Breast epithelium (tissue), 4 donors: ENCODE data around the gene MCU. TPM values are rescaled to one million over a fixed set of nuclear protein-coding genes. Genes with fewer than 3 reads are reported as not detected.
"Not testable (repeated sequence)": the region's sequence is repeated elsewhere in the genome, so short reads cannot be mapped to it uniquely, and the experiment has no call there.

Source experiments
- DNase-seq, 2 donors: peaks; one replicate each; pipeline ENCODE4 v3.0.0-alpha.2; 2019; ENCODE audit warnings: low spot score in 2 of 2
- H3K27ac ChIP-seq, 2 donors: fragments of 200-600 bp; sonication (generic) in 1 of 2; one replicate each; pipeline ENCODE4 v1.5.1; 2016 to 2019; ENCODE audit warnings: mild to moderate bottlenecking in 1 of 2
- H3K27me3 ChIP-seq, 2 donors: fragments of 200-600 bp; sonication (generic) in 1 of 2; one replicate each; pipeline versions ENCODE4 v1.5.1 to v1.6.0; 2017 to 2019; ENCODE audit warnings: control low read depth in 1 of 2, mild to moderate bottlenecking in 1 of 2
- H3K36me3 ChIP-seq: fragments of 200-600 bp; one replicate; pipeline ENCODE4 v1.5.1; 2019
- H3K4me1 ChIP-seq, 2 donors: fragments of 200-600 bp; sonication (generic); one replicate each; pipeline ENCODE4 v1.5.1; 2016 to 2019; ENCODE audit warnings: control low read depth in 1 of 2
- H3K4me3 ChIP-seq, 3 donors: fragments of 200-600 bp; sonication (generic); 1 replicate in 2 of 3; 2 replicates in 1 of 3; pipeline ENCODE4 v1.5.1; 2016 to 2019; ENCODE audit warnings: mild to moderate bottlenecking in 3 of 3, moderate library complexity in 2 of 3
- H3K9me3 ChIP-seq, 2 donors: fragments of 200-600 bp; sonication (generic) in 1 of 2; one replicate each; pipeline ENCODE4 v1.5.1; 2016 to 2019; ENCODE audit warnings: control low read depth in 1 of 2
- CTCF ChIP-seq, 3 donors: fragments of 450-650 bp; IDR thresholded peaks; one replicate each; pipeline ENCODE4 v1.5.1; 2016 to 2017; ENCODE audit warnings: antibody characterized with exemption in 3 of 3, mild to moderate bottlenecking in 3 of 3, moderate library complexity in 3 of 3
- POLR2A ChIP-seq: fragments of 450-650 bp; IDR thresholded peaks from one replicate; pipeline ENCODE4 v1.6.1; 2016; ENCODE audit warnings: antibody characterized with exemption, mild to moderate bottlenecking, moderate library complexity
- POLR2AphosphoS5 ChIP-seq, 3 donors: sonication (generic); formaldehyde crosslinking; IDR thresholded peaks; one replicate each; pipeline ENCODE4 v1.6.1; 2017; ENCODE audit warnings: antibody characterized with exemption in 3 of 3
- intact Hi-C: fragments of 100-400 bp; cut with DNase I; formaldehyde crosslinking; loops from one replicate; pipeline ENCODE4 v1.15.1; 2023; ENCODE audit warnings: low total_unique reads
- total RNA-seq, 3 donors: library from RNA; depleted of rRNA; stranded (reverse); fragments of >200 nt; gene quantifications; one replicate each; pipeline ENCODE4 v1.1.0, GENCODE V29; 2016

The MCU gene
- total RNA-seq, 3 donors from 2014 or later: 11.7 to 27.4 (median 20.6) TPM

- Histone ChIP-seq H3K27ac (peak overlapping the region; percentile 93 to 96), H3K36me3 (no peaks in the 10 kb centered on the region), H3K4me1 (no peaks in the 10 kb centered on the region), H3K27me3 (no peaks in the 10 kb centered on the region), H3K9me3 (no peaks in the 10 kb centered on the region), H3K4me3 (peak overlapping the region; percentile 80 to 90 (median 86))
- no peak for DNase-seq
- intact Hi-C loops: loop anchor here (2.0 to 5.0 kb wide), 2 partner anchors 16 to 445 kb away; no protein-coding TSS in a partner anchor
- TF ChIP-seq POLR2AphosphoS5 (IDR thresholded peaks at IDR 0.05) (no peak), POLR2A (no peak)
These were observed 726 bp downstream of the MCU start for GRCh38 chr10:72692744-72692993.

- H3K27me3 ChIP-seq: no peaks in the 10 kb centered on the region
- H3K4me3 ChIP-seq: peak overlapping the region; percentile 80 to 90 (median 86)
- TF ChIP-seq CTCF (IDR thresholded peaks at IDR 0.05): no peak
- TF ChIP-seq POLR2A: no peak
- TF ChIP-seq POLR2AphosphoS5 (IDR thresholded peaks at IDR 0.05): no peak
- no peaks in the 10 kb centered on the region for H3K4me1 ChIP-seq
- peak overlapping the region; percentile 93 to 96 for H3K27ac ChIP-seq
- no peaks in the 10 kb centered on the region for H3K36me3 ChIP-seq
- no peaks in the 10 kb centered on the region for H3K9me3 ChIP-seq
- intact Hi-C loops: loop anchor here (2.0 to 5.0 kb wide), 2 partner anchors 16 to 446 kb away; no protein-coding TSS in a partner anchor
- no peak for DNase-seq
These were observed 1.2 kb downstream of the MCU start for GRCh38 chr10:72692994-72693781.

- intact Hi-C loops: loop anchor here (5.0 kb wide), 1 partner anchor 447 kb away; no protein-coding TSS in a partner anchor
- no peaks in the 10 kb centered on the region for H3K27me3 ChIP-seq
- no peaks in the 10 kb centered on the region for H3K4me1 ChIP-seq
- no peak overlapping the region for H3K27ac ChIP-seq
- DNase-seq: no peak
- H3K36me3 ChIP-seq: no peaks in the 10 kb centered on the region
- H3K4me3 ChIP-seq: no peak overlapping the region
- no peaks in the 10 kb centered on the region for H3K9me3 ChIP-seq
- no peak for TF ChIP-seq CTCF (IDR thresholded peaks at IDR 0.05)
- no peak for TF ChIP-seq POLR2AphosphoS5 (IDR thresholded peaks at IDR 0.05)
These were observed 2.8 kb downstream of the MCU start for GRCh38 chr10:72694476-72695369.

GRCh38 chr10:72695496-72695895 is 3.6 kb downstream of the MCU start:
- no peak for DNase-seq
- Histone ChIP-seq H3K4me3 (no peak overlapping the region), H3K27ac (no peak overlapping the region), H3K4me1 (no peaks in the 10 kb centered on the region), H3K36me3 (no peaks in the 10 kb centered on the region), H3K9me3 (no peaks in the 10 kb centered on the region), H3K27me3 (no peaks in the 10 kb centered on the region)
- intact Hi-C loops: no loop called here
- TF ChIP-seq CTCF (IDR thresholded peaks at IDR 0.05) (no peak), POLR2A (no peak), POLR2AphosphoS5 (IDR thresholded peaks at IDR 0.05) (no peak)

- Histone ChIP-seq H3K4me3 (no peak overlapping the region), H3K27me3 (no peaks in the 10 kb centered on the region), H3K36me3 (no peaks in the 10 kb centered on the region), H3K4me1 (no peaks in the 10 kb centered on the region), H3K9me3 (no peaks in the 10 kb centered on the region), H3K27ac (no peak overlapping the region)
- no peak for DNase-seq
- intact Hi-C loops: no loop called here
- TF ChIP-seq POLR2A: no peak
- no peak for TF ChIP-seq CTCF (IDR thresholded peaks at IDR 0.05)
These were observed 5.8 kb downstream of the MCU start for GRCh38 chr10:72697716-72698115.

GRCh38 chr10:72702465-72702864 is 10.5 kb downstream of the MCU start:
- DNase-seq, H3K4me3 ChIP-seq, intact Hi-C loops: not testable (repeated sequence)

More at GRCh38 chr10:72702465-72702864, 10.5 kb downstream of the MCU start:
- H3K27me3 ChIP-seq, H3K4me1 ChIP-seq, H3K36me3 ChIP-seq, H3K9me3 ChIP-seq, H3K27ac ChIP-seq: not testable (repeated sequence)
